Endothelial cell of umbilical vein (primary cell): ENCODE results near the gene SEZ6L2. TPM values are rescaled to one million over a fixed set of nuclear protein-coding genes. Genes with fewer than 3 reads are reported as not detected.

Experiments
- BruUV-seq: library from RNA; stranded (reverse); fragments of 400-500 nt; replicated peaks from 2 replicates; lab custom pipeline; 2021; lab: Mats Ljungman, UMichigan
- CTCF ChIA-PET: fragments of 300-600, 350-600 bp; sonication (Branson Sonifier 250); formaldehyde crosslinking; loops from one replicate; lab custom pipeline; 2021; ENCODE audit warnings: antibody characterized with exemption, inconsistent platforms; lab: Charles Lee
- POLR2A ChIA-PET: fragments of 300-600, 350-600 bp; sonication (Branson Sonifier 250); formaldehyde crosslinking; loops from one replicate; lab custom pipeline; 2021; ENCODE audit warnings: antibody characterized with exemption, inconsistent platforms; lab: Charles Lee
- DNase-seq: peaks from one replicate; pipeline ENCODE4 v3.0.0-alpha.2; 2011; ENCODE audit warnings: low read depth, low spot score
- FAIRE-seq: peaks from 2 replicates; lab custom pipeline; 2011; peaks lifted over from hg19 to GRCh38; lab: Jason Lieb, UNC
- H2AFZ ChIP-seq: 2 replicates; pipeline ENCODE4 v1.6.0; 2012; ENCODE audit warnings: low read depth, low read length, control low read depth, inconsistent platforms
- H3K27ac ChIP-seq: 2 replicates; pipeline ENCODE4 v1.5.1; 2011; ENCODE audit warnings: low read depth, mild to moderate bottlenecking, control low read depth, low read length, moderate library complexity; ENCODE audit not compliant: insufficient read depth
- H3K27me3 ChIP-seq, 2 experiments: 2 replicates each; pipeline versions ENCODE4 v1.6.0 to v1.6.1; 2011; ENCODE audit warnings: low read length in 2 of 2, mixed read lengths in 1 of 2; ENCODE audit not compliant: control insufficient read depth in 2 of 2, insufficient read depth in 2 of 2
- H3K36me3 ChIP-seq, 2 experiments: 2 replicates in 1 of 2; 3 replicates in 1 of 2; pipeline ENCODE4 v1.5.1; 2011; ENCODE audit warnings: low read length in 2 of 2, mild to moderate bottlenecking in 1 of 2, moderate library complexity in 1 of 2; ENCODE audit not compliant: control insufficient read depth in 2 of 2, insufficient read depth in 2 of 2; ENCODE audit errors: extremely low read depth in 1 of 2
- H3K4me1 ChIP-seq: 3 replicates; pipeline ENCODE4 v1.5.1; 2011; ENCODE audit warnings: mild to moderate bottlenecking, low read length; ENCODE audit not compliant: control insufficient read depth, insufficient read depth; ENCODE audit errors: extremely low read depth
- H3K4me2 ChIP-seq: 2 replicates; pipeline ENCODE4 v1.6.1; 2011; ENCODE audit warnings: low read length, control low read depth, mixed read lengths; ENCODE audit not compliant: insufficient read depth
- H3K4me3 ChIP-seq, 3 experiments: fragments of 200-600 bp in 1 of 3; sonication (generic), shearing (Covaris generic) in 1 of 3; replicated peaks in 1 of 3; 2 replicates each; pipeline ENCODE4 v1.5.1; 2011 to 2016; ENCODE audit warnings: control low read depth in 3 of 3, low read length in 3 of 3, mild to moderate bottlenecking in 2 of 3, inconsistent platforms in 1 of 3, low read depth in 1 of 3, moderate library complexity in 1 of 3; ENCODE audit not compliant: insufficient read depth in 1 of 3
- H3K79me2 ChIP-seq: 2 replicates; pipeline ENCODE4 v1.6.0; 2012; ENCODE audit warnings: low read length, inconsistent platforms; ENCODE audit not compliant: control insufficient read depth, insufficient read depth
- H3K9ac ChIP-seq: replicated peaks from 2 replicates; pipeline ENCODE3; 2011; ENCODE audit warnings: low read length, control low read depth; ENCODE audit not compliant: insufficient read depth; ENCODE audit errors: extremely low read depth
- H3K9me1 ChIP-seq: replicated peaks from 3 replicates; pipeline ENCODE4 v1.6.0; 2011; ENCODE audit warnings: mild to moderate bottlenecking, low read length; ENCODE audit not compliant: control insufficient read depth, insufficient read depth; ENCODE audit errors: extremely low read depth
- H3K9me3 ChIP-seq: replicated peaks from 2 replicates; pipeline ENCODE4 v1.5.1; 2012; ENCODE audit warnings: low read length, inconsistent platforms; ENCODE audit not compliant: control insufficient read depth, insufficient read depth
- H4K20me1 ChIP-seq: replicated peaks from 2 replicates; pipeline ENCODE3; 2011; ENCODE audit warnings: mild to moderate bottlenecking, low read length; ENCODE audit not compliant: control insufficient read depth, insufficient read depth; ENCODE audit errors: extremely low read depth
- CTCF ChIP-seq, 2 donors: IDR thresholded peaks; 1 replicate in 1 of 2; 2 replicates in 1 of 2; pipeline ENCODE4 v1.5.1; 2011; ENCODE audit warnings: low read length in 2 of 2, mild to moderate bottlenecking in 2 of 2, moderate library complexity in 2 of 2, control low read depth in 1 of 2, inconsistent platforms in 1 of 2, low read depth in 1 of 2; ENCODE audit not compliant: insufficient read depth in 1 of 2; ENCODE audit errors: extremely low read depth in 1 of 2
- EZH2 ChIP-seq: IDR thresholded peaks from 2 replicates; pipeline ENCODE4 v1.6.1; 2012; ENCODE audit warnings: borderline replicate concordance, low read depth, mild to moderate bottlenecking, moderate library complexity, low read length, inconsistent platforms; ENCODE audit not compliant: severe bottlenecking
- FOS ChIP-seq: IDR thresholded peaks from 2 replicates; pipeline ENCODE4 v1.6.1; 2011; ENCODE audit warnings: mild to moderate bottlenecking, low read length, moderate library complexity, borderline replicate concordance; ENCODE audit not compliant: insufficient read depth
- GATA2 ChIP-seq: IDR thresholded peaks from 2 replicates; pipeline ENCODE4 v1.7.0; 2011; ENCODE audit warnings: low read depth, mild to moderate bottlenecking, moderate library complexity, mixed read lengths, low read length; ENCODE audit not compliant: insufficient read length, insufficient read depth
- JUN ChIP-seq: IDR thresholded peaks from 2 replicates; pipeline ENCODE4 v1.6.1; 2011; ENCODE audit warnings: borderline replicate concordance, low read depth; ENCODE audit not compliant: insufficient read length, insufficient read depth
- MAX ChIP-seq: IDR thresholded peaks from 2 replicates; pipeline ENCODE4 v1.6.1; 2011; ENCODE audit not compliant: insufficient read depth, insufficient read length
- MYC ChIP-seq: IDR thresholded peaks from one replicate; pipeline ENCODE4 v1.6.1; 2011; ENCODE audit warnings: mild to moderate bottlenecking, low read depth, low read length
- POLR2A ChIP-seq: IDR thresholded peaks from 2 replicates; pipeline ENCODE4 v1.6.1; 2012; ENCODE audit warnings: low read depth, mild to moderate bottlenecking, control low read depth, low read length
- POLR2AphosphoS5 ChIP-seq: IDR thresholded peaks from 2 replicates; pipeline ENCODE4 v1.6.1; 2012; ENCODE audit warnings: low read depth, mild to moderate bottlenecking, control low read depth, low read length, moderate library complexity; ENCODE audit not compliant: insufficient read depth
- dilution Hi-C: fragments of 300-500 bp; cut with MboI; formaldehyde crosslinking; loops from one replicate; pipeline ENCODE4 v1.15.0; 2019; ENCODE audit warnings: low sequenced_read_pairs; ENCODE audit not compliant: extremely low pct_ligation_motif_present
- intact Hi-C: fragments of 100-400 bp; cut with micrococcal nuclease; formaldehyde crosslinking; loops from one replicate; pipeline ENCODE4 v1.10.0; 2022
- polyA plus RNA-seq, 4 experiments: library from polyadenylated mRNA; depleted of rRNA in 3 of 4; stranded (reverse) in 3 of 4; unstranded in 1 of 4; fragments of >200 nt; gene quantifications; 2 replicates each; pipeline versions ENCODE4 v1.2.1 to v1.2.3, GENCODE V29; 2011 to 2012; ENCODE audit warnings: missing spikeins in 1 of 4
- total RNA-seq: library from RNA; stranded (reverse); gene quantifications from 2 replicates; pipeline ENCODE4 v1.2.3, GENCODE V29; 2021

The SEZ6L2 gene
- total and polyA plus RNA-seq, 2 donors (not counting 3 experiments of a cell fraction or from before 2014, with no cell fraction given): 2.4 to 4.5 TPM

- Histone ChIP-seq H3K9me3 (no peaks in the 10 kb centered on the region), H3K79me2 (peaks cover 12% of the 10 kb centered on the region), H3K9ac (no peak overlapping the region), H4K20me1 (no peaks in the 10 kb centered on the region), H2AFZ (no peak overlapping the region), H3K4me1 (peaks cover 15% of the 10 kb centered on the region), H3K27me3 (no peaks in the 10 kb centered on the region), H3K9me1 (no peaks in the 10 kb centered on the region), H3K36me3 (peaks cover 3 to 5% of the 10 kb centered on the region in 2 experiments), H3K27ac (no peak overlapping the region), H3K4me3 (no peak overlapping the region), H3K4me2 (no peak overlapping the region)
- DNase-seq (no peak), FAIRE-seq (no peak)
- TF ChIP-seq GATA2 (no peak), FOS (no peak), CTCF (IDR thresholded peaks at IDR 0.05; ENCODE audit: extremely low read depth in 1 of 2, insufficient read depth in 1 of 2, low read depth in 1 of 2, low read length in 2 of 2) (no peak), POLR2AphosphoS5 (no peak), MYC (no peak), EZH2 (no peak), POLR2A (no peak), MAX (no peak), JUN (no peak)
- ChIA-PET POLR2A (interaction anchor here (0.5 kb wide), 1 partner anchor 13 kb away, joined by 4 read pairs; no protein-coding TSS in a partner anchor), CTCF (interaction anchor here (1.0 kb wide), 1 partner anchor 15 kb away, joined by 3 read pairs; no protein-coding TSS in a partner anchor)
- dilution Hi-C loops: no loop called here
- intact Hi-C loops: no loop called here
- no TSS peak for BruUV-seq
These were observed 23.7 kb upstream of the SEZ6L2 start for GRCh38 chr16:29922986-29923501.
